ENCODE results near the gene NCAPD3. TPM values are rescaled to one million over a fixed set of nuclear protein-coding genes. Genes with fewer than 3 reads are reported as not detected.

NCAPD3 gene
- total RNA-seq, 1 experiment from 2014 or later: 49.6 TPM

- H3K4me2 ChIP-seq: no peak overlapping the region
- H3K9me3 ChIP-seq (ENCODE audit: insufficient read depth, low read depth): no peaks in the 10 kb centered on the region
- no peaks in the 10 kb centered on the region for H3K79me2 ChIP-seq (ENCODE audit: low read depth)
- H4K20me1 ChIP-seq (ENCODE audit: insufficient read depth): no peaks in the 10 kb centered on the region
- H3K4me3 ChIP-seq: no peak overlapping the region
- intact Hi-C loops (cut with micrococcal nuclease; ENCODE audit: unreplicated experiment): loop anchor here (5.0 kb wide), 1 partner anchor 218 kb away; no protein-coding TSS in a partner anchor
- no peak for DNase-seq
- TF ChIP-seq CTCF (conservative IDR thresholded peaks at IDR 0.05) (no peak), EZH2 (IDR thresholded peaks at IDR 0.05; ENCODE audit: low read depth) (no peak)
- H3K27ac ChIP-seq: no peak overlapping the region
- peaks cover 28% of the 10 kb centered on the region for H3K27me3 ChIP-seq (ENCODE audit: insufficient read depth, low read depth)
- no peak overlapping the region for H2AFZ ChIP-seq
- no peaks in the 10 kb centered on the region for H3K4me1 ChIP-seq (replicated peaks; ENCODE audit: insufficient read depth)
- BruUV-seq (replicated peaks): no TSS peak
- ChIA-PET POLR2A (ENCODE audit: unreplicated experiment) (no interaction called here), CTCF (no interaction called here)
- no peaks in the 10 kb centered on the region for H3K9me2 ChIP-seq (ENCODE audit: insufficient read depth)
- no peaks in the 10 kb centered on the region for H3F3A ChIP-seq (ENCODE audit: insufficient read depth, low read depth)
- no peaks in the 10 kb centered on the region for H3K36me3 ChIP-seq (ENCODE audit: low read depth)
Observed at GRCh38 chr11:134145715-134146114, 78.1 kb downstream of the NCAPD3 start.

- no peaks in the 10 kb centered on the region for H3K9me2 ChIP-seq (ENCODE audit: insufficient read depth)
- no TSS peak for BruUV-seq (replicated peaks)
- no peak overlapping the region for H2AFZ ChIP-seq
- H3K9me3 ChIP-seq (ENCODE audit: insufficient read depth, low read depth): no peaks in the 10 kb centered on the region
- DNase-seq: no peak
- no peak overlapping the region for H3K27ac ChIP-seq
- no peaks in the 10 kb centered on the region for H3F3A ChIP-seq (ENCODE audit: insufficient read depth, low read depth)
- no peak overlapping the region for H3K4me3 ChIP-seq
- no peak overlapping the region for H3K4me2 ChIP-seq
- no peaks in the 10 kb centered on the region for H3K79me2 ChIP-seq (ENCODE audit: low read depth)
- no peaks in the 10 kb centered on the region for H4K20me1 ChIP-seq (ENCODE audit: insufficient read depth)
- TF ChIP-seq EZH2 (IDR thresholded peaks at IDR 0.05; ENCODE audit: low read depth) (no peak), CTCF (conservative IDR thresholded peaks at IDR 0.05) (no peak)
- ChIA-PET POLR2A (ENCODE audit: unreplicated experiment) (no interaction called here), CTCF (no interaction called here)
- no peaks in the 10 kb centered on the region for H3K36me3 ChIP-seq (ENCODE audit: low read depth)
- no peaks in the 10 kb centered on the region for H3K4me1 ChIP-seq (replicated peaks; ENCODE audit: insufficient read depth)
- intact Hi-C loops (cut with micrococcal nuclease; ENCODE audit: unreplicated experiment): loop anchor here (5.0 kb wide), 1 partner anchor 217 kb away; no protein-coding TSS in a partner anchor
- H3K27me3 ChIP-seq (ENCODE audit: insufficient read depth, low read depth): peaks cover 37% of the 10 kb centered on the region
Observed at GRCh38 chr11:134144744-134145143, 79.0 kb downstream of the NCAPD3 start.

GRCh38 chr11:134143801-134144200 lies 80.0 kb downstream of the NCAPD3 start:
- no peaks in the 10 kb centered on the region for H3F3A ChIP-seq (ENCODE audit: insufficient read depth, low read depth)
- H3K4me3 ChIP-seq: no peak overlapping the region
- no peaks in the 10 kb centered on the region for H3K36me3 ChIP-seq (ENCODE audit: low read depth)
- H2AFZ ChIP-seq: no peak overlapping the region
- ChIA-PET CTCF (no interaction called here), POLR2A (ENCODE audit: unreplicated experiment) (no interaction called here)
- H3K9me3 ChIP-seq (ENCODE audit: insufficient read depth, low read depth): no peaks in the 10 kb centered on the region
- intact Hi-C loops (cut with micrococcal nuclease; ENCODE audit: unreplicated experiment): no loop called here
- no peaks in the 10 kb centered on the region for H3K4me1 ChIP-seq (replicated peaks; ENCODE audit: insufficient read depth)
- no peaks in the 10 kb centered on the region for H3K9me2 ChIP-seq (ENCODE audit: insufficient read depth)
- BruUV-seq (replicated peaks): no TSS peak
- no peaks in the 10 kb centered on the region for H3K79me2 ChIP-seq (ENCODE audit: low read depth)
- no peak for TF ChIP-seq EZH2 (IDR thresholded peaks at IDR 0.05; ENCODE audit: low read depth)
- TF ChIP-seq CTCF (conservative IDR thresholded peaks at IDR 0.05): no peak
- no peak overlapping the region for H3K27ac ChIP-seq
- peaks cover 45% of the 10 kb centered on the region for H3K27me3 ChIP-seq (ENCODE audit: insufficient read depth, low read depth)
- H4K20me1 ChIP-seq (ENCODE audit: insufficient read depth): no peaks in the 10 kb centered on the region
- no peak for DNase-seq
- no peak overlapping the region for H3K4me2 ChIP-seq
